Activated CD4-positive, alpha-beta T cell treated with anti-CD3 and anti-CD28 coated beads, Interleukin-2, amount 50 U/mL, for 1 hour (primary cell): Measurements from ENCODE around the gene TRMT10B.
"Not testable (repeated sequence)": the region's sequence is repeated elsewhere in the genome, so short reads cannot be mapped to it uniquely, and the experiment has no call there.

ENCODE experiments used
- DNase-seq: peaks from one replicate; pipeline ENCODE4 v3.0.0-alpha.2; 2020

Gene TRMT10B

DNA sequence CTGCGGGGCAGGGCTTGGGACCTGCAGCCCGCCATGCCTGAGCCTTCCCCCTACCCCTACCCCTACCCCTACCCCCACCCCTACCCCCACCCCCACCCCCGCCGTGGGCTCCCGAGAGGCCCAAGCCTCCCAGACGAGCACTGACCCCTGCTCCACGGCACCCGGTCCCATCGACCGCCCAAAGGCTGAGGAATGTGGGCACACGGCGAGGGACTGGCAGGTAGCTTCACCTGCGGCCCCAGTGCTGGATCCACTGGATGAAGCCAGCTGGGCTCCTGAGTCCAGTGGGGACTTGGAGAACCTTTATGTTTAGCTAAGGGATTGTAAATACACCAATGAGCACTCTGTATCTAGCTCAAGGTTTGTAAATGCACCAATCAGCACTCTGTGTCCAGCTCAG lies 1.5 kb upstream of the TRMT10B start:
- not testable (repeated sequence) for DNase-seq

- no peak for DNase-seq
Measured at GRCh38 chr9:37752642-37753488, 740 bp upstream of the TRMT10B start.

DNA sequence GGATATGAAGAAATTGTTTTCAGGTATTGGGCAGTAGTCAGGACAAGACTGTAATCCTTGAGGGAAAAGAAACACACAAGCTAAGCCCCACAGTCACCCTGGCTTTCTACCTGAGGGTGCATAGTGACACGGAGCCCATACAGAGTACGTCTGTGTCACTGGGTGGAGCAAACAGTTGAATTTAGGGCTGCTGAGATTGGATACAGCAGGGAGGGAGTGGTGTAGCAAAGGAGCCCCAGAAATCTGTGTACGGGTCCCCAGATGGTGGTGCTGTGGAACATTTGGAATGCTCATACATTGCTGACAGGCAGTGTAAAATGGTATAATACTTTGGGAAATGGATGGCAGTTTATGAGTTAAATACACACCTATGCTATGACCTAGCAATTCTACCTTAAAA lies 5.1 kb downstream of the TRMT10B start:
- DNase-seq = no peak

DNA sequence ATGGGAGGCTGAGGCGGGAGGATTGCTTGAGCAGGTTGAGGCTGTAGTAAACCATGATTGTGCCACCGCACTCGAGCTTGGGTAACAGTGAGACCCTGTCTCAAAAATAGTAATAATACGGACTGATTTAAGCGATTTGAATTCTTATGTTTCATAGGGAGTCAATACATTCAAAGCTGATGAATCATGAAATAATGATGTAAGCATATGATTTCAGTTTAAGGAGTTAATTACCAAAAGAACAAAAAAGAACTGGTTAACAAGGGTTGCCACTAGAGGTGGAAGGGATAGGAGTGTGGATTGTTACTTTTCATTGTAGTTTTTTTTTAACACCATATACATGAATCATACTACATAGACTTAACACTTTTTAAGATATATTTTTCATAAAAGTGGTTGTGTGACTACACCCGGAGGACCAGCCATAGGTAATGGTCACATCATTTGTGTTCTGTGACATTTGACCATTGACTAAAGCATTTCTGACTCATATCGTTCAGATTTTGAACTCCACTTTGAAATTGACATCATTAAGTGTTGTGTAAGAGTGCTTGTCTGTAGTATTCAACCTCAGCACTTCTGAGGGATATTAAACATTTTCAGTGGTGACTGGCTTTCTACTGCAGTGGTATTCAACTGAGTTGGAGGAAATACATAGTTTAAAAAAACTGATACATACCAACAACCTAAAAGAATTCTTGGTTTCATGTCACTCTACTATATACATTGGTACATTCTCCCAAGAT lies 7.0 kb downstream of the TRMT10B start:
- DNase-seq = no peak

DNA sequence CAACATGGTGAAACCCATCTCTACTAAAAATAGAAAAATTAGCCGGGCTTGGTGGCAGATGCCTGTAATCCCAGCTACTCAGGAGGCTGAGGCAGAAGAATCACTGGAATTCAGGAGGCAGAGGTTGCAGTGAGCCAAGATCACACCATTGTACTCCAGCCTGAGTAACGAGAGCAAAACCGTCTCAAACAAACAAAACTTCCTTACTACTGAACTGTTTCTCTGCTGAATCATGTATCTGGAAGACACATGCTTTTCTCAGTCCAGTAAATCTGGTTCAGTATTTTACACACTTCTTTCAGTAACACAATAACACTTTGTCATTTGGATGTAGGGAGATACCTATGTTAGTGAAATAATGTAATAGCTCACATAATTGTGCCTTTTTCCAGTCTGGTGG lies 7.9 kb downstream of the TRMT10B start:
- DNase-seq = no peak

- not testable (repeated sequence) for DNase-seq
Measured at GRCh38 chr9:37765263-37765662, 11.7 kb downstream of the TRMT10B start.

- DNase-seq = no peak
Measured at GRCh38 chr9:37769306-37769705, 15.7 kb downstream of the TRMT10B start.

DNA sequence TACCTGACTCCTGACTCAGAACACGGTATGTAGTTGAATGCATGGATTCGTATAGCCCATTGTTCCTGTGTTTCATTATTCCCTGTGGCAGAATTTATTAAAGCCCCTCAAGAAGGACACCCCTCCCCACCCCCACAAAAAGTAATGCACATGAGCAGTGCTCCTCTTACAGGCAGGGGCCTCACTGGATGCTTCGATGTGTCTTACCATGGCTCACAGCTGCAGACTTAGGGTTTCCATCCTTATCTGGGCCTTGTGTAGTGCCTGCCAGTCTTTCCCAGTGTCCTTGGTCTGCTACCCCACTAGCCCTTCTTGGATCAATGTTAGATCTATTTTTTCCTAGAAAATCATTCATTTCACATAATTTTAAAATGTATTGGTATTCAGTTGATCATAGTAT lies 16.4 kb downstream of the TRMT10B start:
- DNase-seq = no peak

- no peak for DNase-seq
Measured at GRCh38 chr9:37775216-37775919, 21.8 kb downstream of the TRMT10B start.

DNA sequence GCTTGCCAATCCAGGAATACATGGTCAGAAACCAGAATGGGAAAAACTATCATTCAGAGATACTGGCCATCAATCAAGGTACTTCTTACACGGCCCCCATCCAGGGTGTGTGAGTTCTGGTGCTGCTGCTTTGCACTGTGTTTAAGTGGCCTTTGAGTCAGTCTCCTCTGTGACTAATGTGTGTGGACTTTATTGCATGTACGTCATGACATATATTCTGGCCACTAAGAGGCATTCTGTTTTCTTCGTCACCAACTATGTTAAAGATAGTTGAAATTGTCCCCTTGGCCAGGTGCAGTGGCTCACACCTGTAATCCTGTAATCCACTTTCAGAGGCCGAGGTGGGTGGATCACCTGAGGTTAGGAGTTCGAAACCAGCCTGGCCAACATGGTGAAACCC lies 22.7 kb downstream of the TRMT10B start:
- no peak for DNase-seq

DNA sequence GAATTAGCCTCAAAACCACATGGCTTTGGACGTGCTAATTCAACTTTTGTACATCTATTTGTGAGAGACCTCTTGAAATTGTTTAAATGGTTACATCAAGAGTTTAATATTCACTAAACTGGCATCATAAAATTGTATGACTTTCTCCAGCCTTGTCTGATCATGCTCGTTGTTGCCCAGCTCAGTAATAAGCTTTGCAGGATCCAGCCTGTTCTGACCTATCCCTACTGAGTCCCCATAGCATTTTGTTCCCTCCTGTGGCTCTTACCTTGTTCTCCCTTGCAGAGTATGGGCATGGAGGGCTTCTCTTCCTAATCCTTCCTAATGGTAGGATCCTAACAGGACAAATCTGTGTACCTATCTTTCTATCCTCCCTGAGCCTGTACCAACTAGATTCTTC lies 24.9 kb downstream of the TRMT10B start:
- no peak for DNase-seq

DNA sequence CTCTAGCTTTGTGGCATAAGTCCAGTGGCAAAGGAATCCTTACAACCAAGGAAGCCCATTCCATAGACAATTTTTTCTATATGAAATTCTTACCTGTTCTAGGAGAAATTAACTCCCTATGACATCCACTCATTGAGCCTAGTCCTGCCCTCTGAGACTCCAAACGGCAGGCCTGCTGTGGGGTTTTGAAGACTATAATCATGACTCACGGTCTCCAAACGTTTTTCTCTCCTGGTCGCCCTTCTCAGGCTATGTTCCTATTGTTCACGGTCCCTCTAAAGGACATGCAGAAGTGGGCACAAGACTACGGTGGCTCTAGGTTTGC lies 30.6 kb downstream of the TRMT10B start:
- no peak for DNase-seq

GRCh38 chr9:37784616-37785483 lies 31.2 kb downstream of the TRMT10B start, which contains the start of gene EXOSC3:
EXOSC3 (minus strand) TSS chr9:37785064; CDS start chr9:37785044, 20 bp downstream.
- DNase-seq = peak; percentile 77

GRCh38 chr9:37787059-37787458 lies 33.5 kb downstream of the TRMT10B start:
- DNase-seq = no peak

DNA sequence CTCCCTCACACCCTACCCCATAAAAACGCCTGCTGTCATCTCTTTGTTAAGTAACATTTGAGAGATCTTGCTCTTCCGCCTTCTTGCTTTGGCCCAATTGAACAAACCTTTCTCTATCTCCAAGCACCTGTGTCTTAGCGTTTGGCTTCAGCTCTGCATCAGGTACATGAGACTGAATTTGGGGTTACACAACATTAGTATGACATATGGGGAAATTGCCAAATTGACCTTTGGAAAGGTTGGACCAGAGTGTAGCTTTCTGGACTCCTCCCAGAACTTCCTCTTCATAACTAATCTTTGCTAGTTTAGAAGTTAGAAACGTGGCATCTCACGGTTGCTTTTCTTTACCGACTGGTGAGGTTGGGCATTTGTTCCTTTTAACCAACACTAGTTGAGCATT lies 34.7 kb downstream of the TRMT10B start:
- DNase-seq = no peak

GRCh38 chr9:37790096-37790495 lies 36.5 kb downstream of the TRMT10B start:
- DNase-seq = no peak

- no peak for DNase-seq
Measured at GRCh38 chr9:37792122-37792521, 38.5 kb downstream of the TRMT10B start.

GRCh38 chr9:37796232-37796631 lies 42.6 kb downstream of the TRMT10B start:
- no peak for DNase-seq

DNA sequence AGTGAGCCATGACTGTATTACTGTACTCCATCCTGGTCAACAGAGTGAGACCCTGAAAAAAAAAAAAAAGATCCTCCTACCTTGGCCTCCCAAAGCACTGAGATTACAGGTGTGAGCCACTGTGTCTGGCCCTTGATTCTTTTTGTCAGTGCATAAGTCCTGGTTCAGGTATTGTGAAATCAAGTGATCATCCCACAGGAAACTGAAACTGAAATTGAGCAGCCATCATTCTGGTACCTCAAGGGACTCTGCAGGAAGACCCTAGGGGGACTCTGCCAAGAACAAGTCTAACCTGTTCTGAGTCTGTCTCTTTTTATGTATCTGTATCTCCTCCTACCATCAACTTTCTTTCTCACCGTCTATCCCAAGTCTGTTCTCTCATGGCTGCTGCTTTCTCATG lies 45.1 kb downstream of the TRMT10B start:
- DNase-seq = no peak

- DNase-seq = peak; percentile 86
Measured at GRCh38 chr9:37800631-37801286, 47.2 kb downstream of the TRMT10B start, which contains the start of gene DCAF10. DCAF10 (plus strand) TSS chr9:37800797; CDS start chr9:37800867, 70 bp downstream.

GRCh38 chr9:37801287-37801850 lies 47.8 kb downstream of the TRMT10B start:
- DNase-seq = no peak
